SK-N-SH (cell line): Measurements from ENCODE around the gene MAPT.
"Not testable (repeated sequence)": the region's sequence is repeated elsewhere in the genome, so short reads cannot be mapped to it uniquely, and the experiment has no call there.

Experiments used
- POLR2AphosphoS5 ChIP-seq: IDR thresholded peaks from 2 replicates; pipeline ENCODE4 v1.6.1; 2012; ENCODE audit warnings: low read depth, low read length
- TAF1 ChIP-seq: IDR thresholded peaks from 2 replicates; pipeline ENCODE4 v1.6.1; 2012; ENCODE audit warnings: low read depth, mild to moderate bottlenecking, low read length, moderate library complexity, borderline replicate concordance

DNA sequence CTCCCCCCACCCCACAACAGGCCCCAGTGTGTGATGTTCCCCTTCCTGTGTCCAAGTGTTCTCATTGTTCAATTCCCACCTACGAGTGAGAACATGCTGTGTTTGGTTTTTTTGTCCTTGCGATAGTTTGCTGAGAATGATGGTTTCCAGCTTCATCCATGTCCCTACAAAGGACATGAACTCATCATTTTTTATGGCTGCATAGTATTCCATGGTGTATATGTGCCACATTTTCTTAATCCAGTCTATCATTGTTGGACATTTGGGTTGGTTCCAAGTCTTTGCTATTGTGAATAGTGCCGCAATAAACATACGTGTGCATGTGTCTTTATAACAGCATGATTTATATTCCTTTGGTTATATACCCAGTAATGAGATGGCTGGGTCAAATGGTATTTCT, 62.4 kb downstream of the MAPT start:
- not testable (repeated sequence) for TF ChIP-seq POLR2AphosphoS5, TAF1
